Astrocyte (in vitro differentiated cells and primary cell): ENCODE measurements around the gene OTOG. TPM values are rescaled to one million over a fixed set of nuclear protein-coding genes. Genes with fewer than 3 reads are reported as not detected.

Experiments used
- DNase-seq: peaks from one replicate; pipeline ENCODE4 v3.0.0-alpha.2; 2010; ENCODE audit warnings: low read depth
- FAIRE-seq: peaks from 2 replicates; lab custom pipeline; 2011; peaks lifted over from hg19 to GRCh38; lab: Jason Lieb, UNC
- H2AFZ ChIP-seq: 2 replicates; pipeline ENCODE4 v1.6.0; 2012; ENCODE audit warnings: low read depth, low read length, inconsistent platforms
- H3K27ac ChIP-seq: 2 replicates; pipeline ENCODE4 v1.5.1; 2011; ENCODE audit warnings: low read depth, low read length, inconsistent platforms
- H3K27me3 ChIP-seq: 2 replicates; pipeline ENCODE4 v1.6.0; 2011; ENCODE audit warnings: low read length, inconsistent platforms; ENCODE audit not compliant: insufficient read depth
- H3K36me3 ChIP-seq: 2 replicates; pipeline ENCODE4 v1.5.1; 2011; ENCODE audit warnings: low read length, inconsistent platforms; ENCODE audit not compliant: insufficient read depth
- H3K4me1 ChIP-seq: 2 replicates; pipeline ENCODE4 v1.5.1; 2011; ENCODE audit warnings: low read length, inconsistent platforms; ENCODE audit not compliant: insufficient read depth
- H3K4me2 ChIP-seq: 2 replicates; pipeline ENCODE4 v1.6.0; 2012; ENCODE audit warnings: low read length, inconsistent platforms
- H3K4me3 ChIP-seq: 2 replicates; pipeline ENCODE4 v1.5.1; 2011; ENCODE audit warnings: low read depth, mild to moderate bottlenecking, low read length, inconsistent platforms; ENCODE audit not compliant: insufficient read depth
- H3K79me2 ChIP-seq: 2 replicates; pipeline ENCODE4 v1.6.0; 2012; ENCODE audit warnings: mild to moderate bottlenecking, low read length, inconsistent platforms; ENCODE audit not compliant: insufficient read depth
- H3K9ac ChIP-seq: 2 replicates; pipeline ENCODE4 v1.6.0; 2012; ENCODE audit warnings: mild to moderate bottlenecking, low read length, inconsistent platforms
- H3K9me3 ChIP-seq: 2 replicates; pipeline ENCODE4 v1.5.1; 2012; ENCODE audit warnings: low read depth, mild to moderate bottlenecking, low read length, inconsistent platforms; ENCODE audit not compliant: insufficient read depth
- H4K20me1 ChIP-seq: 2 replicates; pipeline ENCODE4 v1.6.0; 2012; ENCODE audit warnings: low read length, inconsistent platforms; ENCODE audit not compliant: insufficient read depth
- H3K27ac Mint-ChIP-seq: one replicate; pipeline ENCODE4 v1.8.0; 2021; ENCODE audit warnings: mild to moderate bottlenecking, mixed read lengths; ENCODE audit not compliant: unreplicated experiment
- H3K27me3 Mint-ChIP-seq: one replicate; pipeline ENCODE4 v1.8.0; 2021; ENCODE audit warnings: low read depth, mixed read lengths; ENCODE audit not compliant: unreplicated experiment
- H3K36me3 Mint-ChIP-seq: one replicate; pipeline ENCODE4 v1.8.0; 2021; ENCODE audit warnings: low read depth, mixed read lengths; ENCODE audit not compliant: unreplicated experiment
- H3K4me1 Mint-ChIP-seq: one replicate; pipeline ENCODE4 v1.8.0; 2021; ENCODE audit warnings: low read depth, mixed read lengths; ENCODE audit not compliant: unreplicated experiment
- H3K4me3 Mint-ChIP-seq: one replicate; pipeline ENCODE4 v1.8.0; 2021; ENCODE audit warnings: mild to moderate bottlenecking, moderate library complexity, mixed read lengths; ENCODE audit not compliant: unreplicated experiment
- H3K9me3 Mint-ChIP-seq: one replicate; pipeline ENCODE4 v1.8.0; 2021; ENCODE audit warnings: mild to moderate bottlenecking, mixed read lengths; ENCODE audit not compliant: unreplicated experiment
- CTCF ChIP-seq: IDR thresholded peaks from 2 replicates; pipeline ENCODE4 v1.5.1; 2011; ENCODE audit warnings: low read depth, mild to moderate bottlenecking, inconsistent platforms, low read length, moderate library complexity; ENCODE audit not compliant: insufficient read depth
- EZH2 ChIP-seq: IDR thresholded peaks from 2 replicates; pipeline ENCODE4 v1.6.1; 2012; ENCODE audit warnings: mild to moderate bottlenecking, low read length, inconsistent platforms; ENCODE audit not compliant: insufficient read depth
- total RNA-seq: library from RNA; stranded (reverse); gene quantifications from 2 replicates; pipeline ENCODE4 v1.2.1, GENCODE V29; 2021

The OTOG gene
- total RNA-seq, 1 donor from 2014 or later: not detected

DNA sequence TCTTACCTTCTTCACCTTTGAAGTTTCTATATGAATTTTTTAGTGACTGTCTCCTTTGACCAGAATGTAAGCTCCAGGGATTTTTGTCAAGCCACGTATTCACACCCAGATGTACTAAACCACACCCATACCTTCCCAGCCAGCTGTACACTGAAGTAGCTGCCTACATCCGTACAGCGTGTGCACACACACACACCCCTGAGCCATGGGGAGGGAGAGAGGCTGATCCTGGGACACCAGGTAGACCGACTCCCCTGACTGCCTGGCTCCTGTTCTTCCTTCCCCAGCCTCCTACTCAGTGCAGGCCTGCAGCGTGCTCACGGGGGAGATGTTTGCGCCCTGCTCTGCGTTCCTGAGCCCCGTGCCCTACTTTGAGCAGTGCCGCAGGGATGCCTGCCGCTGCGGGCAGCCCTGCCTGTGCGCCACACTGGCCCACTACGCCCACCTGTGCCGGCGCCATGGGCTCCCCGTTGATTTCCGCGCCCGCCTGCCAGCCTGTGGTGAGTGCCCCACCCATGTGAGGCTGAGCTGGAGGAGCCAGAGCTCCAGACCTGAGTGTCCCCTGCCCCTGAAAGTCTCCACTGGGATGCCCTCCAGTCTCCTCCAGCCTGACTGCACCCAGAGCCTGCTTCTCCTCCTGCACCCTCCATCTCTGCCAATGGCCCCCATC lies 25.9 kb downstream of the OTOG start:
- DNase-seq: no peak
- H3K27ac ChIP-seq: no peak overlapping the region
- no peak overlapping the region for H3K9ac ChIP-seq

DNA sequence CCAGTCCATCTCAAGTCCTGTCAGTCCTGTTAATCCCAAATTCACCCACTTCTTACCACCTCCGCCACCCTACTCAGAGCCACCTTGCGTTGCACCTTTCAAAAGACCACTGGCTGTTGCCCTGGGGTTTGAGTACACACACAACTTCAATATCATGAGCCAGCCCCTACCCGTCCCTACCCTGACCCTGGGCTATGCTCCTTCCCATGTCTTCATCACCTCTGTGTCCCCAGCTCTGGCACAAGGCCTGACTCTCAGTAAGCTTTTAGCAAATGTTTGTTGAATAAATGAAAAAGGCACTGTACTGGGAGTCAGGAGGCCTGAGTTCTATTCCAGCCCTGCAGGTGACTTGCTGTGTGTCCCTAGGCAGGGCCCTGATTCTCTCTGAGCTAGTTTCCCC lies 26.5 kb downstream of the OTOG start:
- no peak overlapping the region for H3K4me3 ChIP-seq
- no peak overlapping the region for H2AFZ ChIP-seq
- Mint-ChIP-seq H3K9me3 (no peaks in the 10 kb centered on the region), H3K27ac (no peak overlapping the region), H3K27me3 (peaks cover 51% of the 10 kb centered on the region), H3K4me3 (no peak overlapping the region), H3K36me3 (no peaks in the 10 kb centered on the region), H3K4me1 (no peaks in the 10 kb centered on the region)
- DNase-seq (no peak), FAIRE-seq (no peak)
- H3K4me1 ChIP-seq: no peaks in the 10 kb centered on the region
- H3K27ac ChIP-seq: no peak overlapping the region
- TF ChIP-seq EZH2 (no peak), CTCF (no peak)
- no peaks in the 10 kb centered on the region for H3K79me2 ChIP-seq
- no peaks in the 10 kb centered on the region for H4K20me1 ChIP-seq
- no peak overlapping the region for H3K9ac ChIP-seq
- no peaks in the 10 kb centered on the region for H3K9me3 ChIP-seq
- no peaks in the 10 kb centered on the region for H3K27me3 ChIP-seq
- no peak overlapping the region for H3K4me2 ChIP-seq
- no peaks in the 10 kb centered on the region for H3K36me3 ChIP-seq

More for the DNA sequence above, 25.9 kb downstream of the OTOG start:
- TF ChIP-seq EZH2 (no peak), CTCF (no peak)
- Histone ChIP-seq H2AFZ (no peak overlapping the region), H3K36me3 (no peaks in the 10 kb centered on the region), H3K4me1 (no peaks in the 10 kb centered on the region), H3K9me3 (no peaks in the 10 kb centered on the region), H3K4me2 (no peak overlapping the region), H3K4me3 (no peak overlapping the region), H3K79me2 (no peaks in the 10 kb centered on the region), H3K27me3 (no peaks in the 10 kb centered on the region), H4K20me1 (no peaks in the 10 kb centered on the region)
- Mint-ChIP-seq H3K4me3 (no peak overlapping the region), H3K36me3 (no peaks in the 10 kb centered on the region), H3K4me1 (no peaks in the 10 kb centered on the region), H3K9me3 (no peaks in the 10 kb centered on the region), H3K27ac (no peak overlapping the region), H3K27me3 (peaks cover 47% of the 10 kb centered on the region)
- FAIRE-seq: no peak
